Gastroesophageal sphincter (tissue), 3 donors: Measurements from ENCODE around the gene MYO18B.

ENCODE experiments used
- POLR2A ChIP-seq, 2 donors: fragments of 450-650 bp; IDR thresholded peaks; one replicate each; pipeline ENCODE4 v1.6.1; 2017; ENCODE audit warnings: antibody characterized with exemption in 2 of 2, mild to moderate bottlenecking in 2 of 2, moderate library complexity in 1 of 2
- TF ChIP-seq, protein P1 (sequence below), 4 experiments: fragments of 200-600 bp in 2 of 4; fragments of 450-650 bp in 2 of 4; sonication (generic) in 1 of 4; IDR thresholded peaks; one replicate each; pipeline ENCODE4 v1.5.1; 2017 to 2019; ENCODE audit warnings: antibody characterized with exemption in 4 of 4, mild to moderate bottlenecking in 2 of 4, moderate library complexity in 2 of 4

GRCh38 chr22:26045051-26045450 lies 303.1 kb downstream of the MYO18B start:
- TF ChIP-seq, protein P1, sequence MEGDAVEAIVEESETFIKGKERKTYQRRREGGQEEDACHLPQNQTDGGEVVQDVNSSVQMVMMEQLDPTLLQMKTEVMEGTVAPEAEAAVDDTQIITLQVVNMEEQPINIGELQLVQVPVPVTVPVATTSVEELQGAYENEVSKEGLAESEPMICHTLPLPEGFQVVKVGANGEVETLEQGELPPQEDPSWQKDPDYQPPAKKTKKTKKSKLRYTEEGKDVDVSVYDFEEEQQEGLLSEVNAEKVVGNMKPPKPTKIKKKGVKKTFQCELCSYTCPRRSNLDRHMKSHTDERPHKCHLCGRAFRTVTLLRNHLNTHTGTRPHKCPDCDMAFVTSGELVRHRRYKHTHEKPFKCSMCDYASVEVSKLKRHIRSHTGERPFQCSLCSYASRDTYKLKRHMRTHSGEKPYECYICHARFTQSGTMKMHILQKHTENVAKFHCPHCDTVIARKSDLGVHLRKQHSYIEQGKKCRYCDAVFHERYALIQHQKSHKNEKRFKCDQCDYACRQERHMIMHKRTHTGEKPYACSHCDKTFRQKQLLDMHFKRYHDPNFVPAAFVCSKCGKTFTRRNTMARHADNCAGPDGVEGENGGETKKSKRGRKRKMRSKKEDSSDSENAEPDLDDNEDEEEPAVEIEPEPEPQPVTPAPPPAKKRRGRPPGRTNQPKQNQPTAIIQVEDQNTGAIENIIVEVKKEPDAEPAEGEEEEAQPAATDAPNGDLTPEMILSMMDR (IDR thresholded peaks at IDR 0.05), result no peak
- TF ChIP-seq POLR2A (IDR thresholded peaks at IDR 0.05), result no peak
